Measurements from ENCODE around the gene CNN2. TPM values are rescaled to one million over a fixed set of nuclear protein-coding genes. Genes with fewer than 3 reads are reported as not detected.

CNN2 gene
- polyA plus RNA-seq, 1 donor from 2014 or later = 42.8 TPM

GRCh38 chr19:1027650-1028061, 1.2 kb downstream of the CNN2 start:
- Histone ChIP-seq H4K20me1 (ENCODE audit: insufficient read depth) (no peaks in the 10 kb centered on the region), H3K79me2 (replicated peaks; ENCODE audit: insufficient read depth, low read length) (peaks cover 19% of the 10 kb centered on the region), H3K9me2 (ENCODE audit: insufficient read depth, low read length) (no peaks in the 10 kb centered on the region), H3K9me3 (ENCODE audit: low read length) (no peaks in the 10 kb centered on the region), H3K4me2 (ENCODE audit: low read length) (peak overlapping the region; percentile 35), H3K27me3 (ENCODE audit: insufficient read depth, low read depth, low read length) (peaks cover 5% of the 10 kb centered on the region), H3F3A (ENCODE audit: insufficient read depth, low read length, poor library complexity, severe bottlenecking) (no peaks in the 10 kb centered on the region), H2AFZ (ENCODE audit: low read depth, low read length) (no peak overlapping the region), H3K36me3 (ENCODE audit: insufficient read depth, low read length) (no peaks in the 10 kb centered on the region), H3K9ac (ENCODE audit: low read length) (peak overlapping the region; percentile 91), H3K4me3 (ENCODE audit: low read length) (peak overlapping the region; percentile 85), H3K27ac (ENCODE audit: low read length) (no peak overlapping the region)
- TF ChIP-seq SMC3 (conservative IDR thresholded peaks at IDR 0.05; ENCODE audit: poor library complexity) = no peak
- TF ChIP-seq TAF1 (IDR thresholded peaks at IDR 0.05; ENCODE audit: low read depth) = no peak
- no peak for TF ChIP-seq EP300 (conservative IDR thresholded peaks at IDR 0.05; ENCODE audit: poor library complexity, severe bottlenecking)
- TF ChIP-seq MXI1 (conservative IDR thresholded peaks at IDR 0.05; ENCODE audit: poor library complexity, severe bottlenecking) = no peak
- TF ChIP-seq REST (IDR thresholded peaks at IDR 0.05; ENCODE audit: borderline replicate concordance) = no peak
- no peak for TF ChIP-seq POLR2AphosphoS5 (IDR thresholded peaks at IDR 0.05)
- no peak for TF ChIP-seq CTCF (IDR thresholded peaks at IDR 0.05; ENCODE audit: poor library complexity, severe bottlenecking)
- no peak for TF ChIP-seq EZH2 (IDR thresholded peaks at IDR 0.05; ENCODE audit: borderline replicate concordance, insufficient read depth, low read length, poor library complexity, severe bottlenecking)
- TF ChIP-seq RAD21 (conservative IDR thresholded peaks at IDR 0.05) = no peak

- H3K9me2 ChIP-seq (ENCODE audit: insufficient read depth, low read length) = no peaks in the 10 kb centered on the region
- no peaks in the 10 kb centered on the region for H3K36me3 ChIP-seq (ENCODE audit: insufficient read depth, low read length)
- H3F3A ChIP-seq (ENCODE audit: insufficient read depth, low read length, poor library complexity, severe bottlenecking) = no peaks in the 10 kb centered on the region
- no peaks in the 10 kb centered on the region for H3K9me3 ChIP-seq (ENCODE audit: low read length)
- no peaks in the 10 kb centered on the region for H4K20me1 ChIP-seq (ENCODE audit: insufficient read depth)
- H2AFZ ChIP-seq (ENCODE audit: low read depth, low read length) = no peak overlapping the region
- H3K27ac ChIP-seq (ENCODE audit: low read length) = no peak overlapping the region
- H3K4me2 ChIP-seq (ENCODE audit: low read length) = peak overlapping the region; percentile 35
- peak overlapping the region; percentile 91 for H3K9ac ChIP-seq (ENCODE audit: low read length)
- TF ChIP-seq CTCF (IDR thresholded peaks at IDR 0.05; ENCODE audit: poor library complexity, severe bottlenecking) (no peak), EZH2 (IDR thresholded peaks at IDR 0.05; ENCODE audit: borderline replicate concordance, insufficient read depth, low read length, poor library complexity, severe bottlenecking) (no peak), SMC3 (conservative IDR thresholded peaks at IDR 0.05; ENCODE audit: poor library complexity) (no peak), TAF1 (IDR thresholded peaks at IDR 0.05; ENCODE audit: low read depth) (no peak), EP300 (conservative IDR thresholded peaks at IDR 0.05; ENCODE audit: poor library complexity, severe bottlenecking) (no peak), REST (IDR thresholded peaks at IDR 0.05; ENCODE audit: borderline replicate concordance) (no peak), POLR2AphosphoS5 (IDR thresholded peaks at IDR 0.05) (no peak), RAD21 (conservative IDR thresholded peaks at IDR 0.05) (no peak), MXI1 (conservative IDR thresholded peaks at IDR 0.05; ENCODE audit: poor library complexity, severe bottlenecking) (no peak)
- peaks cover 19% of the 10 kb centered on the region for H3K79me2 ChIP-seq (replicated peaks; ENCODE audit: insufficient read depth, low read length)
- H3K27me3 ChIP-seq (ENCODE audit: insufficient read depth, low read depth, low read length) = peaks cover 5% of the 10 kb centered on the region
- peak overlapping the region; percentile 85 for H3K4me3 ChIP-seq (ENCODE audit: low read length)
Measured at GRCh38 chr19:1028062-1028926, 1.9 kb downstream of the CNN2 start.

Measured in neural cell (in vitro differentiated cells).